HG03342 (cell line): Measurements from ENCODE around the gene UBE2O.

Experiments
- ATAC-seq: cut with Tn5 transposase; IDR thresholded peaks from one replicate; pipeline ENCODE4 v1.9.1; 2021; ENCODE audit warnings: mild to moderate bottlenecking, moderate library complexity; ENCODE audit not compliant: unreplicated experiment

UBE2O gene

DNA sequence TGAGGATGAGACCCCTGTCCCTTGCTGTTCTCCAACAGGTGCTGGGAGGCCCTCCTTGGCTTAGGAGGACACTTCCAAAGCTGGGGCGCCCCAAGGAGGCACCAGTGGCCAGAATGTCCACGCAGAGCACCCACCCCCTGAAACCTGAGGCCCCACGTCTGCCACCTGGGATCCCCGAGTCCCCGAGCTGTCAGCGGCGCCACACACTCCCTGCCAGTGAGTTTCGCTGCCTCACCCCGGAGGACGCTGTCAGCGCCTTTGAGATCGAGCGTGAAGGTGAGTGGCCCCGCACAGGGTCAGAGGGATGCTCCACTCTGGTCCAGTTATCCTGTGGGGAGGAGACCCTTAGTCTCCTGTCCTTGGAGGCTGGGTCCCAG is 15.7 kb upstream of the UBE2O start:
- no peak for ATAC-seq

DNA sequence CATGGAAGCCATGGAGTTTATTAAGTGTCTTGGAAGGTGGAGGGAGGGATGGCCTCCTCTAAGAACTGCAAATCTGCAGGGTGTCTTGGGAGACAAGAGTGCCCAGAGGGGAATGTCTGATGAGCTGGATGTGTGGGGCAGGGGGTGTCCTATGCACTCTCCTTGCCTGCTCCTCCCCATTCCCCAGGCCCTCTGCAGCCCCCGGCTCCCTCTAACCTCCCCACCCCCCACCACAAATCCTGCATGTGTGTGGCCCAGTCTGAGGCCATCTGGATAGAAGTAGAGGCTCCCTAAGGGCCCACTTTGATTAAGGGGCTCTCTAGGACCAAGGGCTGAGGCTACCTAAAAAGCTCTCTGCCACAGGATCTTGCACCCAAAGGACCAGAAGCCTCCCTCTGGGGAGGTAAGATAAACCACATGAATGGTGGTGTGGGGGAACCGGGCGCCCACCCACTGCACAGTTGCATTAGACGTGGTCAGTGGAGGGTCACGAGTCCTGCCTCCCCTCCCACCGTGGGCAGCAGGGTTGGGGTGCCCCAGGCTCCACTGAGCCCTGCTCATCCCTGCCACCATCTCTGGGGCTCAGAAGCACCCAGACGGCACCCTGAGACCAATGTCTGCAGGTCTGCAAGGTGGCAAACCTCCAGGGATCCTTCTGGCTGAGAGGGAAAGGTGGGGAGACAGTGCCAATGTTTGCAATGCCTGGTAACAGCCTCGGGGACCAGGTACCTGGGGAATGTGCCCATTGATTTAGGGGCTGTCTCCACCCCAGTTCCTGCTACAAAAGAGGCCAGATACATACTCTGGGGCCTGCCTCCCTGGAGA is 15.1 kb upstream of the UBE2O start:
- ATAC-seq = no peak

DNA sequence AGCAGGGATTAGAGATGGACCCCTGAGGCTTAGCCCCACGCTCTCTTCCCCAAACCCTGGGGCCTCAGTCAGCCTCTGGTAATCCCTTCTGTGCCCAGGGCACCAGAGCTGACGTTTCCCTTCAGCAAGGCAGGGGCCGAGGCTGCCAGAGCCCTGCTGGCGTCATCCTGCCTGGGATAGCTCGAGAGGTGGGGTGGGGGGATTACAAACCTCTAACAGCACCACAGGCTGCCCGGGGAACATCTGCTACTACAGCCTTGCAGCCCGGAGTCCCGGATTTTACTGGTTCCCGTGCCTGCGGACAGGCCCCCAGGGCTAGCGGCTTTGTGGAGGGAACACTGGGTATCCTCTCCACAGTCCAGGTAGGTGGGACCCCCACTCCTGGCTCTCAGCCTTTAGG is 14.4 kb upstream of the UBE2O start, which contains the start of gene AANAT:
TSS of gene AANAT (plus strand) at position 238 of the 400 bp plus-strand sequence. CDS start 1,144 bp downstream, outside the sequence.
- no peak for ATAC-seq

DNA sequence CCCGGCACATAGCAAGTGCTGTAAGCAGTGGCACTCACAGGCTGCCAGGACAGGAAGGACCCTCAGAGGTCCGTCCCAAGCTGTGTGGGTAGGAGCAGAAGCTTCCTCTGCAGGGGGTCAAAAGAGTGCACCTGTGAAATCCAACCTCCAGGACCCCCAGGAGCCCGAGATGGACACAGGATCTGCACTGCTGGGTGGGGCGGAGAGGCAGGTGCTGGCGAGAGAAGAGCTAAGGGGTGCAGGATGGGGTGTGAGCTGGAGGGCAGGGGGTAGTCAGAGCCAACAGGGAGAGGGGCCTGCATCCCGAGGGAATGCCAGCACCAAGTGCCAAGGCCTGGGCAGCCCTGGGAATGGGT is 13.8 kb upstream of the UBE2O start:
- no peak for ATAC-seq

DNA sequence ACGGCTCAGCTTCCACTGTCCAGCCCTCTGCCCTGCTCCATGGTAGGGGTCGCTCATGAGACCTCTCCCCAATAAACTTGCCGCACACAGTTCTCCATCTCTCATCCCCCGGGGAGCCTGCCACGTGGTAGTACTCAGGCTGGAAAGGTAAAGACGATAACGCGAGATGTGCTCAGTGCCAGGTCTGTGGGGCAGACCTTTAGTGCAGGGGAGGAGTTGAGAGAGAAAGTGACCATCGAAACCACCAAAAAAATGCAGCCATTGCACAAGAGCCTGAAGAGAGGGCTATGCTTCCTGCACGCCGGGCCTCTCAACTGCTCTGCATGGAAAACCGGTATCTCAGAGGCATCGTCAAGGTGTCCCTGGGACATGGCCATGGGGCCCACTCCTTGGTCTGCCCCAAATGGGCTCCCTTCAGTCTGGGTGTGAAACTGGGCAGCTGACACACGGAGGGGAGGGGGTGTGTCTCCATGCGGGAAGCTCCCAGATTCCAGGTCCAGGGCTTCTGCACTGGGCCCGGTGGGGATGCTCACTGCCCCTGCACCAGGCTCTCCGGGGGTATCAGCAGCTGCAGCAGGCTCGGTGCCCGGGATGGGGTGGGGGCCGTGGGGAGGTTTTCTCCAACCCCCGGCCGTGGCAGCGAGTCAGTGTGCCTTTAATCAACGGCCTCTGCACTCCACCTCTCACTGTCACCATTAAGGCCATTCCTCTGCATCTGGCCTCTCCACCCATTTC is 9.8 kb upstream of the UBE2O start:
- no peak for ATAC-seq

DNA sequence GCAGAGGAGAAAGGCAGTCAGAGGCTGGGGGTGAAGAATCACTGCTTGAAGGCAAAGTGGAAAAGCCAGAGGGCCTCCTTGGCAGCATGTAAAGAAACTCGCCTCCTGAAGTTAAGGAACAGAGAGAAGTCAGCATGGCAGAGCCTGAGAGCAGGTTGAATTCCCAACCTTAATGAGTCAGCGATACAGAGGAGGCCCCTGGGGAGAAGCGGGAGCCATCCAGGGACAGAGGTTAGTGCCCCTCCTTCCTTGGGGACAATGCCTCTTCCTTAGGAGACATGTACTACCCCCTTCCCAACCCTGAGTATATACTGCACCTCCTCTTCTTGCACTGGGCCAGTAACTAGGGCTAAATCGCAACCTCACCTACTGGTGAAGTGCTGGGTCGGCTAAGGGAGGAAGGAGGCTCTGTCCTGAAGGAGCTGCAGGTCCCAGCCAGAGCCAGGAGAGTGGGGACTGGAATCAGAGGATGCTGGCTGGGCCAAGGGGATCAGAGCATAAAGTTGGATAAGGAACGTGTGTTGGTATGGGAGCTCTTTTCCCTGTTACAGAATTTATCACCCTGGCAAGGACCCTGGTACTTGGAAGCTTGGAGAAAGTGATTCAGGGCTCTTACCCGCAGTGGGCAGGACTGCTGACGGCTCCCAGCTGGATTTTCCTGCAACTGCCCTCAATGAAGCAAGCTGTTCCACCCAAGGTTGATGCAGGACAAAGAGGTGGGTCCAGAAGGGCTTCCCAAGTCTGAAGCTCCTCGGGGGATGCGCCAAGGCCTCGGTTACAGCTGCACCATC is 9.0 kb upstream of the UBE2O start:
- ATAC-seq = no peak

DNA sequence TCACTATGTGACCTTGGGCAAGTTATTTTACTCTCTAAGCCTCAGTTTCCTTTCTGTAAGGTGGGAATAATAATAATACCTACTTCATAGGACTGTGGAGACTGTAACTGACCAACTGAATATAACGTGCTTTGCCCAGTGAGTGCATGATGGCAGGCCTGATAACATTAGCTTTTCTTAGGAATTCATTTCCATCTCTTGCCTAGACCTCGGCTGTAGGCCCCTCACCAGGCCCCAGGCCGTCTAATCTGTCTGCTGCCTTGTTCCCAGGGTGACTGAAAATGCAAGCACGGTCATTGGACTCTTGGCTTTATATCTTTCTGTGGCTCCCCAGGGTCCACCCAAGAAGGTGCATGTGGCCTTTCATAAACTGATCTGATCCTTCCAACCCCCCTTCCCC is 6.7 kb upstream of the UBE2O start:
- ATAC-seq = no peak

DNA sequence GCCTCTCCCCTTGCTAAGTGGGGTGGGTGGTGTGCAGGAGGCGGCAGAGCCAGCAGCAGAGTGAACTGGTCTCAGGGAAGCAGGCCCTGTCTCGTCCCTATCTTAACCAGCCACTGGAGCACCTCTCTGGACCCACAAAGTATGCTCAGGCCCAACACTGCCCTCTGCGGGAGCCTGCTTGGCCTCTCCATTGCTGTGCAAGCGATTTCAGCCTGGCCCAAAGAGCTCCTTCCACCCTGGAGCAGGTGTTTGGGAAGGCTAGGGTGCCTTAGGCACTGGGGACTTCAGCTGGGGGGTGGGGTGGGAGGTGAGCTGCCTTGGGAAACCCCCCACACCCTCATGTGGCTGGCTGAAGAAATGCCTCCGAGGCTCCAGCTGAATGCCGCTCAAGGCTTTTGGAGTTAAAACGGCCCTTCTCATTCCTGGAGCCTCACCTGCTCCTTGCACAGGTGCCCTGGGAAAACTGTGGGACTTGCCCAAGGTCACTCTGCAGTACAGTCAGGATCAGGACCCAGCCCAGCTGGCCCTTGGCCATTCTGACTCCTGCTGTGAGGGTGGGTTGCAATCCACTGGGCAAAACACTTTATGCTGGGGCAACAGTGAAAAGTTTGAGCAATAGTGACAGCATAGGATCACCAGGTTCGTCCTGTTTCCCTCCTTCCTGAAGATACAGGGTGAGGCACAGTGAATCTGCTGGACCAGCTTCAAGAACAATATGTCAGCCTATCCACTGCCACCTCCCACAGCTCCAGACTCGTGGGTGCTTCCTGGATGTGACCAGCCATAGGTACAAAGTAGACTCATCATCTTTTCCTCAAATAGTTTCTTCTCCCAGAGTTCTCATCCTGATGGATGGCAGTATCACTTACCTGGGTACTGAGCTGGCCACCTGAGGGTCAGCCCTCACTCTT is 5.9 kb upstream of the UBE2O start:
- no peak for ATAC-seq

DNA sequence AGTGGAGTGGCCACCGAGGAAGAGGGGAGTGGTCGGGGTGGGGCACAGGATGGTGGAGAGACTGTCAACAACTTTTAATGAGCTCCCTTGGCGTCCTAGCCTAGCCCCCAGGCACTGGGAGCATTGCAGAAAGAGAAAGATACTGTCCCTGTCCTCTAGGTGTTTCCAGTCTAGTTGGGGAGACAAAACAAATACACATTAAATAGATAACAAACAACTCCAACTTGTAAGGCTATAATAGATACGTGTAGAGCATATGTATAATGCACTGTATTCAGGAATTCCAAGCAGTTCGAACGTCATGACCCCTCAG is 435 bp upstream of the UBE2O start:
- ATAC-seq = no peak

DNA sequence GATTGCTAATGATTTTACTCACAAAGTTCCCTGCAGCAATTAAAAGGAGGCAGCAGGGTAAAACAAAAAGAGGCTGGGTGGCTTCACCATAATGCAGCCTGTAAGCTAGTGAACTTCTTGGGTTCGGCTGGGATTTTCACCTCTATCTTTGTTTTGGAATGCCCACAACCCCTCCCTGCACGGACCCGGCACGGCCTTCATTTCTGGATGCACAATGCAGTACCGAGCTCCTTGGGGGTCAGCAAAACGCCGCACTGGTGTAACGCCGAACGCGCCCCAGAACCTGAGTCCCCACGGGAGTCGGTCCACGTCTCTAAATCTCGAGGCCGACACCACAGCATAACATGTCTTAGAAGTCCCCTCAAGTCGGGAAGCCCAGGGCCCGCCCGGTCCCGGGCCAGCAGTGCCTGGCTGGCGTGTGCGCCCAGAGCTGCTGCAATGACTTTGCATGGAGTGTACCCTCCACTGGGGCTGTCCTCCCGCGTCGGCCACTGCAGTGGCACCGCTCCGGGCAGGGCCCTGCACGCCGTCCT is 759 bp downstream of the UBE2O start:
- ATAC-seq = peak; percentile 12

DNA sequence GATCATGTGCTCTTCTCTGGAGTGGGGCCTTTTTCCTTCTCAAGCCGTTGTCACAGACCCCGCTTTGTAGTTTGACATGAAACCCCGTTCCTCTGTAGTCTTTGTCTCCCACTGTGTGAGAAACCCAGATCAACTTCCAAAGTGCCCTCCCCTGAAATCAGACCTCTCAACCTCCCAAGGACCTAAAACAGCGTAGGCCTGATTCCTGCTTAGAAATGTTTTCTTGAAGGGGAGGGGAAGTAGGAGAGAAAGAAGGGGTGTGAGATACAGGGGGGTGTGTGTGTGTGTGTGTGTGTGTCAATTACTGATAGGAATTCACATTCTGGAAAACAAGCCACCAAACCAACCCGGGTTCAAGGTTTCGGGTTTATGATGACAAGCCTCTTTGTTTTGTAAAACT is 1.4 kb downstream of the UBE2O start:
- ATAC-seq = no peak

DNA sequence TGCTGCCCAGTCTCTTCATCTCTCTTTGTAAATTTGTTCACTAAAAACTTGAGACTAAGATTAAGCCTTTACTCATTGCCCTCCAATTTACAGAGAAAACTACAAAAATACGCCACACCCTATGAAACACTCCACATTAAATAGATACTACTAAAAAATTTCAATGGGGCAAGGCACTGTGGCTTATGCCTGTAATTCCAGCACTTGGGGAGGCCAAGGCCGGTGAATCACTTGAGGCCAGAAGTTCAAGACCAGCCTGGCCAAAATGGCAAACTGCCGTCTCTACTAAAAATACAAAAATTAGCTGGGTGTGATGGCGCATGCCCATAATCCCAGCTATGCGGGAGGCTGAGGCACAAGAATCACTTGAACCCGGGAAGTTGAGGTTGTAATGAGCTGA is 3.8 kb downstream of the UBE2O start:
- no peak for ATAC-seq

DNA sequence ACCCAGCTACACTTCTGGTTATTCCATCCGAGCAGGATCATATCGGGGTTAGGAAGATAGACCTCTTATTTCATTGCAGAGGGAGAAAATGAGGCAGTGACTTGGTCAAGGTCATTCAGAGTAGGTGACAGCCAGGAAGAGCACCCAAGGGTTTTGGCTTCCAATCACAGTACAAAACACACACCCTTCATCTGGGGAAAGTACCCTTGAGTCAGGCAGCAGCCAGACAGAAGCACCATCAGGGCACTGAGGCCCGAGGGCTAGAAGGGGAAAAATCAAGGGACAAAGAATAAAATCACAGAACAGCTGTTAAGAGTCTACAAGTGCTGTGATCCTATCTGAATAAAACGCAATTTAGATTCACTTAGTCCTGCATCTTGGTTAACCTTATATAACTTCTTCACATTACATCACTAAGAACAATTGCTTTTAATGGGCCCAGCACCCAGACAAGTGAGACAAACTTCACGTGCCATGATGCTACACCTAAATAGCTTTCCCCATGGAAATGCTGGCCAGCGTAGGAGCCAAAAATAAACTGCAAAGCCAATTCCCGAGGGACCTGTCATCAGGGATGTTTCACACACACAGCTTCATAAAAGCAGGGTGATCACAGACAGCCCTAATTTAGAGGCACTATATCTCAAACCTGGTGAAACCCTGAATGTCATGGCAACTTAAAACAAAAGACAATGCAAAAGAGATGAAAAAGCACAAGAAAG is 4.9 kb downstream of the UBE2O start:
- ATAC-seq = no peak

DNA sequence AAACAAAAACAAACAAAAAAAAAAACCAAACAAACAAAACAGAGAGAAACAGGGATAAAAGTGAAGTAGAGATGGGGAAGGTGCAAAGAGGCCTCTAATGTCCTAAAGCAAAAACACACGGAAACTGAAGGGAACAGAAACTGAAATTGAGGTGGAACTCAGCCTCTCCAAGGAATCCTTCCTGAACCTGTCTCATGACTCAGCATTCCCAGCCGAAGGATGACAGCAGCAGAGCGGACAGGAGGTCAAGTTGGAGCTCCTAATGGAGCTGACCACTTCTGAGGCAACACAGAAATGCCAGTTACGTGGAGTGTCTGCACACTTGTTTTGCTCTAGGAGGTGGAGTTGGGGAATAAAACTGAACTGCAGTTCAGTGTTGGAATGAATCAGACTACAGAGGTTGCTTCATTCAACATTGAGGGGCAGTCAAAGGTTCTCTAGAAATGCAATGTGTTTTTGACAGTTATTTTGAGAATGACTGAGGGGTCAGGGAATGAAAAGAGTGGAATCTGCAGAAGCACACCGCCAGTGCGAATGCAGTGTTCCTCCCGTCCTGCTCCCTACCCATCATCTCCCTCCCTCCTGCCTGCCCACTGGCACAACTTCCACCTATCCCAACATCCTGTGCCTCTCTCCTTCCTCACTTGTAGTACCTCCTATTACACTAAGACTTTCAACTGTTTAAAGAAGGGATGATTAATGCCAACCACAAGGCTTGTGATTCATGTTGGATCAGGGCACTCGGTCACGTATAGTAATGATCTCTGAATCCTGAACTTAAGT is 6.3 kb downstream of the UBE2O start:
- no peak for ATAC-seq

DNA sequence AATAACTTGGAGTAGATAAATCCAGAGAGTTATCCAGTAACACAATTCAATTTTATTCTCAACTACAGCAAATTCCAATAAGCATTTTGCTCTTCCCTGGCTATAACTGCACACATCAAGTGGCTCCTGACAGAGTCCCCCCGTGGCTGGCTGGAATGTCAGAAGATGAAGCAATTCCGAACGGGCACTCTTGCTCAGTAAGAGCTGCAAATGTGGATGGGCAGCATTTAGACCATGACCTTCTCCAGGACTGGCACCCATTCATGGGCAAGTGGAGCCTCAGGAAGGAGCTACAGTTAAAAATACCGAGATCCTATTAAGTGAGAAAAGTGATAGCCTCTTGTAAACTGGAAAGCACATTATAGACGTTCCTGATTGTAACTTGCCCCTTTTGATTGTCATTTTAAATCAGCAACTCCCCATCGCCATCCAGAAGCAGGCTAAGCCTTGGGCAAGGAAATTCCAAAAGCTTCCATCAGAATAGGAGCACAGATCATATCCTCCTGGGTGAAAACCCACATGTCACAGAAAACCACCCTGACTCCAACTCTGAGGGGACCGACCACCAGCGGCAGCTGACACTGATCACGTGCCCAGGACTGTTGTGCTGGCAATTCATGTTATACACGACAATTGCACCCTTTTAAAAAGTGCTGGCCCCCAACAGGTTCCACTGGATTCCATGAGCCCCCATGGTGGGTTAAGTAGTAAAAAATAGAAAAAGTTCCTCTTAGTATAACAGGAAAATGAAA is 7.1 kb downstream of the UBE2O start:
- ATAC-seq = no peak

DNA sequence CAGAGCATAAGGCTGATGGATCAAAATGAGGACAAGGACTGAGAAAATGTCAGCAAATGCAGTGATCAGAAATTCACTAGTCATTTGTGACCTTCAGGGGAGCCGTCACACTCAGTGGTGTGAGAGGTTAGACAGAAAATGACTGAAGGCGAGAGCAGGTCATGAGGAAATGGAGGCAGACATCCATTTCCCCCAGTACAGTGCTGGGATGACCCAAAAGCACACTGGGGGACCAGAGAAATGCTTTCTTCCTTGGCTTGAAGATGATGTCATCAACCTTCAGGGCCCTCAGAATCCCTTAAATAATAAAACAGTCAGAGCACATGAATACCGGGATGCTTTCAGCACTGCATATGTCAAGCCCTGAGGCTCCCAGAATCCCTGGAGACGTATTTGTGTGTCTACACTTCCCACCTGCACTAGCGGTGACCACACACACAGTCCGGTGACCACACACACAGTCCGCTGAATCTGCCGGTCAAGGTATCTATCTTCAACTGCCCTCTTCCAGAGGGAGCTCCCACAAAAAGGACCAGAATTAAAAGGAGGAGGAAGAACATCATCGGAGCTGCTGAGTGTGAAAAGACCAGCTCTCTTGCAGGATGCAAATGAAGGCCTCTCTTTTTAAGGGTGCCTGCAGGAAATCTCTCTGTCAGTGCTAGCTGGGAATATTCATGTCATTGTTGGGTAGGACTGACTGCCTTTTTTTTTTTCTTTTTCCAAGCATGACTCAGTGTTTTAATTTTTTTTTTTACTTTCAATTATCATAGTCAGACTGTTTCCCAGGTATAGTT is 8.2 kb downstream of the UBE2O start:
- ATAC-seq = no peak
